ENCODE results near the gene TFAP2D. TPM values are rescaled to one million over a fixed set of nuclear protein-coding genes. Genes with fewer than 3 reads are reported as not detected.

TFAP2D gene
- total RNA-seq, 1 donor from 2014 or later: not detected

- Mint-ChIP-seq H3K36me3 (ENCODE audit: low read depth) (no peaks in the 10 kb centered on the region), H3K4me1 (no peaks in the 10 kb centered on the region), H3K27me3 (peaks cover 55% of the 10 kb centered on the region), H3K4me3 (no peak overlapping the region), H3K27ac (no peak overlapping the region), H3K9me3 (no peaks in the 10 kb centered on the region)
- DNase-seq: no peak
- TF ChIP-seq CTCF (IDR thresholded peaks at IDR 0.05): no peak
- ATAC-seq (ENCODE audit: low read depth): no peak
- POLR2A ChIA-PET: no interaction called here
- intact Hi-C loops (cut with micrococcal nuclease): no loop called here
- CTCF ChIA-PET: no interaction called here
Measured at GRCh38 chr6:50707652-50708300, 5.5 kb upstream of the TFAP2D start.

- Mint-ChIP-seq H3K36me3 (ENCODE audit: low read depth) (no peaks in the 10 kb centered on the region), H3K9me3 (no peaks in the 10 kb centered on the region), H3K27ac (no peak overlapping the region), H3K4me3 (no peak overlapping the region), H3K27me3 (peaks cover 60% of the 10 kb centered on the region), H3K4me1 (no peaks in the 10 kb centered on the region)
- DNase-seq (no peak), ATAC-seq (ENCODE audit: low read depth) (no peak)
- ChIA-PET CTCF (no interaction called here), POLR2A (no interaction called here)
- no peak for TF ChIP-seq CTCF (IDR thresholded peaks at IDR 0.05)
- intact Hi-C loops (cut with micrococcal nuclease): no loop called here
Measured at GRCh38 chr6:50708664-50709365, 4.5 kb upstream of the TFAP2D start.

- Mint-ChIP-seq H3K9me3 (no peaks in the 10 kb centered on the region), H3K27me3 (peaks cover 61% of the 10 kb centered on the region), H3K4me3 (no peak overlapping the region), H3K4me1 (no peaks in the 10 kb centered on the region), H3K36me3 (ENCODE audit: low read depth) (no peaks in the 10 kb centered on the region), H3K27ac (no peak overlapping the region)
- DNase-seq (no peak), ATAC-seq (ENCODE audit: low read depth) (no peak)
- ChIA-PET POLR2A (no interaction called here), CTCF (no interaction called here)
- intact Hi-C loops (cut with micrococcal nuclease): no loop called here
- no peak for TF ChIP-seq CTCF (IDR thresholded peaks at IDR 0.05)
Measured at GRCh38 chr6:50709366-50709734, 4.0 kb upstream of the TFAP2D start.

- no peak for ATAC-seq (ENCODE audit: low read depth)
- DNase-seq: no peak
- no peaks in the 10 kb centered on the region for H3K4me1 Mint-ChIP-seq
- intact Hi-C loops (cut with micrococcal nuclease): no loop called here
- POLR2A ChIA-PET: no interaction called here
- peaks cover 61% of the 10 kb centered on the region for H3K27me3 Mint-ChIP-seq
- CTCF ChIA-PET: no interaction called here
- H3K9me3 Mint-ChIP-seq: no peaks in the 10 kb centered on the region
- H3K4me3 Mint-ChIP-seq: no peak overlapping the region
- no peak for TF ChIP-seq CTCF (IDR thresholded peaks at IDR 0.05)
- H3K36me3 Mint-ChIP-seq (ENCODE audit: low read depth): no peaks in the 10 kb centered on the region
- no peak overlapping the region for H3K27ac Mint-ChIP-seq
Measured at GRCh38 chr6:50711686-50712085, 1.6 kb upstream of the TFAP2D start.

- DNase-seq: no peak
- POLR2A ChIA-PET: no interaction called here
- TF ChIP-seq CTCF (IDR thresholded peaks at IDR 0.05): no peak
- CTCF ChIA-PET: no interaction called here
- intact Hi-C loops (cut with micrococcal nuclease): no loop called here
- no peak overlapping the region for H3K4me3 Mint-ChIP-seq
- H3K9me3 Mint-ChIP-seq: no peaks in the 10 kb centered on the region
- ATAC-seq (ENCODE audit: low read depth): no peak
- H3K4me1 Mint-ChIP-seq: no peaks in the 10 kb centered on the region
- H3K27ac Mint-ChIP-seq: no peak overlapping the region
- no peaks in the 10 kb centered on the region for H3K36me3 Mint-ChIP-seq (ENCODE audit: low read depth)
- H3K27me3 Mint-ChIP-seq: peaks cover 59% of the 10 kb centered on the region
Measured at GRCh38 chr6:50712291-50712690, 1.0 kb upstream of the TFAP2D start.

Measured in activated B cell treated with CpG ODN at 0.5 μM for 24 hours (primary cell).